HG03469 (cell line): ENCODE data around the gene HERC6.
"Not testable (repeated sequence)": the region's sequence is repeated elsewhere in the genome, so short reads cannot be mapped to it uniquely, and the experiment has no call there.

ENCODE experiments used
- ATAC-seq: cut with Tn5 transposase; IDR thresholded peaks from one replicate; pipeline ENCODE4 v1.9.1; 2021; ENCODE audit warnings: mild to moderate bottlenecking, moderate library complexity, moderate number of reproducible peaks; ENCODE audit not compliant: unreplicated experiment

HERC6 gene

GRCh38 chr4:88378691-88379559 is at the start of gene HERC6:
Gene HERC6 (plus strand): TSS chr4:88378852. CDS start chr4:88378922, 70 bp downstream.
- peak; percentile 53 for ATAC-seq

- no peak for ATAC-seq
These were observed 44.8 kb upstream of the HERC6 start for GRCh38 chr4:88333741-88334405.

GRCh38 chr4:88335092-88335665 is 43.5 kb upstream of the HERC6 start:
- ATAC-seq, result no peak

- ATAC-seq, result no peak
These were observed 37.1 kb upstream of the HERC6 start for GRCh38 chr4:88341227-88342192.

- ATAC-seq, result not testable (repeated sequence)
These were observed 31.8 kb upstream of the HERC6 start for GRCh38 chr4:88346902-88347301.

GRCh38 chr4:88348761-88349160 is 29.9 kb upstream of the HERC6 start:
- ATAC-seq, result not testable (repeated sequence)

GRCh38 chr4:88350786-88351185 is 27.9 kb upstream of the HERC6 start:
- ATAC-seq, result no peak

- ATAC-seq, result no peak
These were observed 26.5 kb upstream of the HERC6 start for GRCh38 chr4:88352062-88352740.

GRCh38 chr4:88353324-88353723 is 25.3 kb upstream of the HERC6 start:
- ATAC-seq, result no peak

- ATAC-seq, result no peak
These were observed 21.9 kb upstream of the HERC6 start for GRCh38 chr4:88356771-88357170.

- ATAC-seq, result no peak
These were observed 21.4 kb upstream of the HERC6 start for GRCh38 chr4:88357262-88357661.

- ATAC-seq, result no peak
These were observed 19.1 kb upstream of the HERC6 start for GRCh38 chr4:88359558-88359957.

- no peak for ATAC-seq
These were observed 18.4 kb upstream of the HERC6 start for GRCh38 chr4:88360256-88360655.

GRCh38 chr4:88360791-88361190 is 17.9 kb upstream of the HERC6 start:
- no peak for ATAC-seq

GRCh38 chr4:88361217-88361773 is 17.4 kb upstream of the HERC6 start:
- not testable (repeated sequence) for ATAC-seq

- no peak for ATAC-seq
These were observed 12.2 kb upstream of the HERC6 start for GRCh38 chr4:88366460-88366859.

GRCh38 chr4:88367826-88368225 is 10.8 kb upstream of the HERC6 start:
- no peak for ATAC-seq

GRCh38 chr4:88369180-88369812 is 9.4 kb upstream of the HERC6 start:
- ATAC-seq, result not testable (repeated sequence)

- no peak for ATAC-seq
These were observed 2.5 kb downstream of the HERC6 start for GRCh38 chr4:88381123-88381522.
